ENCODE results near the gene TIGD1.

Gene TIGD1

GRCh38 chr2:232550354-232551249 is at the start of gene TIGD1, which contains the start of gene EIF4E2:
Gene TIGD1 (minus strand): TSS chr2:232550557. CDS start chr2:232549882, 675 bp downstream.
Gene EIF4E2 (plus strand): TSS chr2:232550689. CDS start chr2:232550725, 36 bp downstream.
- DNase-seq (ENCODE audit: low spot score), result peak; percentile 94

GRCh38 chr2:232598293-232598692 is 47.9 kb upstream of the TIGD1 start:
- DNase-seq (ENCODE audit: low spot score), result no peak

GRCh38 chr2:232597362-232598079 is 47.2 kb upstream of the TIGD1 start:
- no peak for DNase-seq (ENCODE audit: low spot score)

GRCh38 chr2:232593982-232594381 is 43.6 kb upstream of the TIGD1 start:
- DNase-seq (ENCODE audit: low spot score), result no peak

GRCh38 chr2:232592772-232593395 is 42.5 kb upstream of the TIGD1 start:
- DNase-seq (ENCODE audit: low spot score), result peak; percentile 24

- DNase-seq (ENCODE audit: low spot score), result no peak
These were observed 38.6 kb upstream of the TIGD1 start for GRCh38 chr2:232588680-232589585.

- no peak for DNase-seq (ENCODE audit: low spot score)
These were observed 37.7 kb upstream of the TIGD1 start for GRCh38 chr2:232588031-232588430.

GRCh38 chr2:232587512-232587911 is 37.2 kb upstream of the TIGD1 start:
- no peak for DNase-seq (ENCODE audit: low spot score)

GRCh38 chr2:232586943-232587505 is 36.7 kb upstream of the TIGD1 start:
- no peak for DNase-seq (ENCODE audit: low spot score)

- DNase-seq (ENCODE audit: low spot score), result no peak
These were observed 33.9 kb upstream of the TIGD1 start for GRCh38 chr2:232584238-232584637.

GRCh38 chr2:232581725-232582124 is 31.4 kb upstream of the TIGD1 start:
- no peak for DNase-seq (ENCODE audit: low spot score)

- DNase-seq (ENCODE audit: low spot score), result no peak
These were observed 30.3 kb upstream of the TIGD1 start for GRCh38 chr2:232580648-232580981.

GRCh38 chr2:232578626-232579025 is 28.3 kb upstream of the TIGD1 start:
- DNase-seq (ENCODE audit: low spot score), result no peak

- no peak for DNase-seq (ENCODE audit: low spot score)
These were observed 27.5 kb upstream of the TIGD1 start for GRCh38 chr2:232577841-232578240.

- no peak for DNase-seq (ENCODE audit: low spot score)
These were observed 26.6 kb upstream of the TIGD1 start for GRCh38 chr2:232576995-232577394.

- no peak for DNase-seq (ENCODE audit: low spot score)
These were observed 25.0 kb upstream of the TIGD1 start for GRCh38 chr2:232575404-232575746.

- DNase-seq (ENCODE audit: low spot score), result no peak
These were observed 24.5 kb upstream of the TIGD1 start for GRCh38 chr2:232574674-232575403.

GRCh38 chr2:232573771-232574435 is 23.5 kb upstream of the TIGD1 start:
- no peak for DNase-seq (ENCODE audit: low spot score)

- DNase-seq (ENCODE audit: low spot score), result no peak
These were observed 22.7 kb upstream of the TIGD1 start for GRCh38 chr2:232573042-232573441.

- no peak for DNase-seq (ENCODE audit: low spot score)
These were observed 20.7 kb upstream of the TIGD1 start for GRCh38 chr2:232571026-232571474.

Measured in activated CD4-positive, alpha-beta T cell treated with anti-CD3 and anti-CD28 coated beads, Interleukin-2, Interleukin-4, amounts not matched to agents 100 ng/mL and 50 ng/mL, durations not matched to agents 16 hours and 8 hours (primary cell).